HEK293T (cell line): Measurements from ENCODE around the gene TRPC4.

Source experiments
- BHLHE40 ChIP-seq: fragments of 450-650 bp; IDR thresholded peaks from 2 replicates; pipeline ENCODE4 v1.6.1; 2016; ENCODE audit warnings: mild to moderate bottlenecking, moderate library complexity, borderline replicate concordance
- FOXK2 ChIP-seq: fragments of 450-650 bp; IDR thresholded peaks from 2 replicates; pipeline ENCODE4 v1.6.1; 2016; ENCODE audit warnings: mild to moderate bottlenecking
- FOXM1 ChIP-seq: fragments of 450-650 bp; IDR thresholded peaks from 2 replicates; pipeline ENCODE4 v1.6.1; 2017; ENCODE audit warnings: mild to moderate bottlenecking, borderline replicate concordance
- TF ChIP-seq, protein P1 (sequence below): fragments of 450-650 bp; IDR thresholded peaks from 2 replicates; pipeline ENCODE4 v1.6.1; 2016

DNA sequence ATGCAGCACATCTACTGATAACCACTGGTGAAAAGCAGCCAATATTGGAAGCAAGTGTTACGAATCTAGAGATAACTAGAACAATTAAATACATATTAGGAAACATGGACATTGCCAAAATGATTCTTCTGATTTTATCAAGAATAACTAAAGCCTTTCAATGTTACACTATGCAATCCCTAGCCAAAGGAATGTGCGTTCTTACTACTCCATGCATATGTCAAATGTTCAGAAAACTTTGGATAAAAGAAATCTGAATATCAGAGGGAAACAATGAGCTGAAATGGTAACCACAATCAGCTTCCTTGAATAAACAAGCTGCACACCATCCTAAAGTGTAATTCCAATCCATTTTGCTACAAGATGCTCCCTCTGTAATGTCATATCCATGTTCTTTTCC, 270.1 kb downstream of the TRPC4 start:
- no peak for TF ChIP-seq FOXK2
- TF ChIP-seq FOXM1: no peak
- TF ChIP-seq, protein P1, sequence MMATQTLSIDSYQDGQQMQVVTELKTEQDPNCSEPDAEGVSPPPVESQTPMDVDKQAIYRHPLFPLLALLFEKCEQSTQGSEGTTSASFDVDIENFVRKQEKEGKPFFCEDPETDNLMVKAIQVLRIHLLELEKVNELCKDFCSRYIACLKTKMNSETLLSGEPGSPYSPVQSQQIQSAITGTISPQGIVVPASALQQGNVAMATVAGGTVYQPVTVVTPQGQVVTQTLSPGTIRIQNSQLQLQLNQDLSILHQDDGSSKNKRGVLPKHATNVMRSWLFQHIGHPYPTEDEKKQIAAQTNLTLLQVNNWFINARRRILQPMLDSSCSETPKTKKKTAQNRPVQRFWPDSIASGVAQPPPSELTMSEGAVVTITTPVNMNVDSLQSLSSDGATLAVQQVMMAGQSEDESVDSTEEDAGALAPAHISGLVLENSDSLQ: no peak
- no peak for TF ChIP-seq BHLHE40
